Thyroid gland (tissue), 4 donors: Measurements from ENCODE around the gene LMX1B.

Source experiments
- CTCF ChIP-seq, 6 experiments: fragments of 200-600 bp in 3 of 6; fragments of 450-650 bp in 3 of 6; sonication (generic) in 3 of 6; IDR thresholded peaks; one replicate each; pipeline ENCODE4 v1.5.1; 2016 to 2019; ENCODE audit warnings: antibody characterized with exemption in 6 of 6, mild to moderate bottlenecking in 2 of 6, inconsistent platforms in 1 of 6, moderate library complexity in 1 of 6
- POLR2A ChIP-seq, 2 donors: fragments of 450-650 bp; IDR thresholded peaks; one replicate each; pipeline ENCODE4 v1.6.1; 2017; ENCODE audit warnings: antibody characterized with exemption in 2 of 2, mild to moderate bottlenecking in 2 of 2, moderate library complexity in 1 of 2

- TF ChIP-seq CTCF (IDR thresholded peaks at IDR 0.05) (no peak), POLR2A (IDR thresholded peaks at IDR 0.05) (no peak)
These were observed 6.8 kb downstream of the LMX1B start for GRCh38 chr9:126620478-126620877.
